Nephron progenitor cell (in vitro differentiated cells): ENCODE measurements around the gene COL5A1.

Experiments
- DNase-seq: peaks from one replicate; pipeline ENCODE4 v3.0.0; 2021
- H3K27ac Mint-ChIP-seq: 2 replicates; pipeline ENCODE4 v1.8.0; 2021; ENCODE audit warnings: mild to moderate bottlenecking, moderate library complexity, mixed read lengths
- H3K27me3 Mint-ChIP-seq: 2 replicates; pipeline ENCODE4 v1.8.0; 2021; ENCODE audit warnings: mild to moderate bottlenecking, low read depth, mixed read lengths; ENCODE audit not compliant: poor library complexity
- H3K36me3 Mint-ChIP-seq: 2 replicates; pipeline ENCODE4 v1.8.0; 2021; ENCODE audit warnings: low read depth, mixed read lengths
- H3K4me1 Mint-ChIP-seq: 2 replicates; pipeline ENCODE4 v1.8.0; 2021; ENCODE audit warnings: mixed read lengths
- H3K4me3 Mint-ChIP-seq: 2 replicates; pipeline ENCODE4 v1.8.0; 2021; ENCODE audit warnings: mild to moderate bottlenecking, moderate library complexity, mixed read lengths
- H3K9me3 Mint-ChIP-seq: 2 replicates; pipeline ENCODE4 v1.8.0; 2021; ENCODE audit warnings: mild to moderate bottlenecking, moderate library complexity, mixed read lengths
- CTCF ChIP-seq: fragments of 200-600 bp; sonication (generic); IDR thresholded peaks from 2 replicates; pipeline ENCODE4 v1.5.0; 2021; ENCODE audit warnings: antibody characterized with exemption

The COL5A1 gene

GRCh38 chr9:134630393-134630790 is 11.2 kb upstream of the COL5A1 start:
- no peaks in the 10 kb centered on the region for H3K9me3 Mint-ChIP-seq
- DNase-seq: no peak
- no peaks in the 10 kb centered on the region for H3K36me3 Mint-ChIP-seq
- no peak overlapping the region for H3K4me3 Mint-ChIP-seq
- H3K4me1 Mint-ChIP-seq: peaks cover 58% of the 10 kb centered on the region
- H3K27ac Mint-ChIP-seq: no peak overlapping the region
- peaks cover 7% of the 10 kb centered on the region for H3K27me3 Mint-ChIP-seq
- no peak for TF ChIP-seq CTCF

DNA sequence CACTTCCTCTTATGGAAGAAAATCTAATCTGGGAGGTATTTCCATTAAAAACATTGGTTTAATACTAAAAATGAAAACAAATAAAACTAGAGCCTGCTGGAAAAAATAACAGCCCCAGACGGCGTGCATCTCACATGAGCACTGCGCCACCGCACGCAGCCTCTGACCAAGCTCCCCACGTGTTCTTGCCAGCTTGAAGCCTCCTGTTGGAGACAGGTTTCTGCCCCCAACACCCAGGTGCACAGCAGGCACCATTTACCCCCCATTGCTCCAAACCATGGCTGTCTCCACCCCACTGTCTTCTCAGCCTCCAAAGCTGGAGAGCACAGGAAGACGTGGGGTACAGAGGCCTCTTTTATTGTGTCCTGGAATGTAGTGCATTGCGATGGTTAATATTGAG is 10.7 kb upstream of the COL5A1 start:
- DNase-seq: no peak
- Mint-ChIP-seq H3K4me1 (peaks cover 58% of the 10 kb centered on the region), H3K27me3 (peaks cover 7% of the 10 kb centered on the region), H3K9me3 (no peaks in the 10 kb centered on the region), H3K27ac (no peak overlapping the region), H3K4me3 (no peak overlapping the region), H3K36me3 (no peaks in the 10 kb centered on the region)
- TF ChIP-seq CTCF: no peak

DNA sequence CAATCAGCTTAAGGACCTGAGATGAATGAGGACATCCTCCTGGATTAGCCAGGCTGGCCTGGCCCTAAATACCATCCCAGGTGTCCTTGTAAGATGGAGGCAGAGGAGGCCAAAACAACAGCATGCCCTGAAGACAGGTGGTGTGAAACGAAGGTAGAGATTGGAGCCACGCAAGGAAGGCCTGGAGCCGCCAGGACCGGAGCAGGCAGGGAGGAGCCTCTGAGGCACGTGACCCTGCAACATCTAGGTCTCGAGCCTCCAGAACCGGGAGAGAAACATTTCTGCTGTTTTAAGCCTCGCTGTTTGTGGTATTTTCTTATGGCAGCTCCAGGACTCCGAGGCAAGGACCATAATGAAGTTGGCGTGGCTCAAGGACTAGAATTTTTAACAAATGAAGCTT is 9.7 kb upstream of the COL5A1 start:
- H3K9me3 Mint-ChIP-seq: no peaks in the 10 kb centered on the region
- H3K4me1 Mint-ChIP-seq: peaks cover 56% of the 10 kb centered on the region
- peaks cover 4% of the 10 kb centered on the region for H3K27me3 Mint-ChIP-seq
- no peak for DNase-seq
- H3K27ac Mint-ChIP-seq: no peak overlapping the region
- no peaks in the 10 kb centered on the region for H3K36me3 Mint-ChIP-seq
- no peak overlapping the region for H3K4me3 Mint-ChIP-seq
- TF ChIP-seq CTCF: no peak

DNA sequence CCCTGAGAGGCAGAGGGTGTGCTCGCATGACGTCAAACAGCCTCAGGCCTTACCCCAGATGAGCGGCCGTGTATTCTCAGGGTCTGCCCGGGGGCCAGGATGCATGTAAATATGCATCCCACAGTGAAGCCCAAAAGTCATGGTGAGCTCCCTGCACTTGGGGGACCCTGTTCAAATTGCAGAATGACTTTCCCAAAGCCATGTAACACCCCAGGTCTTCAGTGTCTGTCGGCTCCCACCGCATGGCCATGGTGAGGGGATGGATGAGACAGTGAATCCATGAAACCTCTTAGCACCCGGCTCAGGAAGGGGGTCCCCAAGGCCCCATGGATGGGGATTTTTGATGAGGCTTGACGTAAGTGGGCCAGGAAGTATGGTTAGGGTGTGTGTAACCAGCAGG is 9.3 kb upstream of the COL5A1 start:
- H3K9me3 Mint-ChIP-seq: no peaks in the 10 kb centered on the region
- H3K4me3 Mint-ChIP-seq: no peak overlapping the region
- no peak for TF ChIP-seq CTCF
- peaks cover 3% of the 10 kb centered on the region for H3K27me3 Mint-ChIP-seq
- DNase-seq: no peak
- no peaks in the 10 kb centered on the region for H3K36me3 Mint-ChIP-seq
- H3K4me1 Mint-ChIP-seq: peaks cover 56% of the 10 kb centered on the region
- no peak overlapping the region for H3K27ac Mint-ChIP-seq

DNA sequence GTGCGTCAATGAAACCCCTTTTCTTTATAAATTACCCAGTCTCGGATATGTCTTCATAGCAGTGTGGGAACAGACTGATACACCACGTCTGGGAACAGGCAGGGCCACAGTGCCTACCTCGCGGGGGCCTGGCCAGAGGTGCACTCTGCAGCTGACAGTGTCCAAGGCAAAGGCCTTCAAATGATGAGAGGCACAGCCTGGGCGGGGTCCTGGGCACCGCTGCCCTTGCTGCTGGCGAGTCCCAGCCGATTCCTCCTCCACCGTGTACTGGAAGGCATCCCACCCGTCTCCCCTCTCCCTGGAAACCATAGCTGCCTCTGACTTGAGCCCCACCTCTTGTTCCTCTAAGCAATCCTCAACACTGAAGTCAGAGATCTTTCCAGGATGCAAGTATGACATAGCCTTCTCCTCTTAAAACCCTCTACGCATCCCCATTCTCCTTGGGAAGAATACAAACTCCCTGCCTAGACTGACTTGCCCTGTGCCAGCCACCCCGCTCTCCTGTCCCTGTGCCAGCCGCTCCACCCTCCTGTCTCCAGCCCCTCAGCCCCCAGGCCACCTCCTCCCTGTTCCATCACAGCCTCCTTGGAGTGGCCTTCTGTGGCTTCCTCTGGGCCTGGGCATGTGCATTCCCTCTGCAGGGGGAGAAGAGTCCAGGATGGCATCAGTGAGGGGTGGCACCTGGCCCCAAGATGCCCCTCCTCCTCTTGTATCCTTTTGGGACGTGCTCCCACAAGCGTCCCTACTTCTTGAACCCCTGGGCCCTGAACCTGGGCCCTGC is 8.1 kb upstream of the COL5A1 start:
- peaks cover 3% of the 10 kb centered on the region for H3K27me3 Mint-ChIP-seq
- peaks cover 57% of the 10 kb centered on the region for H3K4me1 Mint-ChIP-seq
- no peaks in the 10 kb centered on the region for H3K9me3 Mint-ChIP-seq
- no peak for DNase-seq
- TF ChIP-seq CTCF: no peak
- no peaks in the 10 kb centered on the region for H3K36me3 Mint-ChIP-seq
- no peak overlapping the region for H3K4me3 Mint-ChIP-seq
- no peak overlapping the region for H3K27ac Mint-ChIP-seq

GRCh38 chr9:134634176-134634575 is 7.4 kb upstream of the COL5A1 start:
- H3K36me3 Mint-ChIP-seq: no peaks in the 10 kb centered on the region
- no peak overlapping the region for H3K27ac Mint-ChIP-seq
- no peak for TF ChIP-seq CTCF
- H3K4me1 Mint-ChIP-seq: peaks cover 57% of the 10 kb centered on the region
- H3K4me3 Mint-ChIP-seq: no peak overlapping the region
- peaks cover 3% of the 10 kb centered on the region for H3K27me3 Mint-ChIP-seq
- no peaks in the 10 kb centered on the region for H3K9me3 Mint-ChIP-seq
- no peak for DNase-seq
